BE2C (cell line): Measurements from ENCODE around the gene PROSER2.

Experiments used
- DNase-seq: peaks from one replicate; pipeline ENCODE4 v3.0.0-alpha.2; 2020
- H3K27me3 ChIP-seq: fragments of 250-450 bp; sonication (Bioruptor Pico); 2 replicates; pipeline ENCODE4 v1.5.1; 2020; ENCODE audit warnings: mild to moderate bottlenecking
- H3K36me3 ChIP-seq: fragments of 250-450 bp; sonication (Bioruptor Pico); 2 replicates; pipeline ENCODE4 v1.5.1; 2020; ENCODE audit warnings: mild to moderate bottlenecking
- H3K4me1 ChIP-seq: fragments of 250-450 bp; sonication (Bioruptor Pico); 2 replicates; pipeline ENCODE4 v1.5.1; 2020
- H3K4me3 ChIP-seq: 2 replicates; pipeline ENCODE4 v1.5.1; 2011; ENCODE audit warnings: low read depth, low read length
- H3K9me3 ChIP-seq: fragments of 250-450 bp; sonication (Bioruptor Pico); 2 replicates; pipeline ENCODE4 v1.5.1; 2020
- CTCF ChIP-seq: IDR thresholded peaks from 2 replicates; pipeline ENCODE4 v1.5.1; 2012; ENCODE audit warnings: mild to moderate bottlenecking, low read depth, low read length

Gene PROSER2

GRCh38 chr10:11918384-11918783 lies 95.2 kb downstream of the PROSER2 start:
- H3K4me1 ChIP-seq = no peaks in the 10 kb centered on the region
- no peak overlapping the region for H3K4me3 ChIP-seq
- no peak for TF ChIP-seq CTCF
- no peaks in the 10 kb centered on the region for H3K27me3 ChIP-seq
- DNase-seq = no peak
- peaks cover 12% of the 10 kb centered on the region for H3K36me3 ChIP-seq
- no peaks in the 10 kb centered on the region for H3K9me3 ChIP-seq

GRCh38 chr10:11919271-11919670 lies 96.1 kb downstream of the PROSER2 start:
- Histone ChIP-seq H3K36me3 (peaks cover 12% of the 10 kb centered on the region), H3K27me3 (no peaks in the 10 kb centered on the region), H3K4me3 (no peak overlapping the region), H3K4me1 (no peaks in the 10 kb centered on the region), H3K9me3 (no peaks in the 10 kb centered on the region)
- DNase-seq = no peak
- no peak for TF ChIP-seq CTCF
